GM12874 (cell line): ENCODE data around the gene THEMIS2.

Experiments
- TF ChIP-seq, protein P1 (sequence below): IDR thresholded peaks from 2 replicates; pipeline ENCODE4 v1.5.1; 2011; ENCODE audit warnings: low read depth, mild to moderate bottlenecking, control low read depth, low read length, moderate library complexity; ENCODE audit not compliant: insufficient read depth

THEMIS2 gene

DNA sequence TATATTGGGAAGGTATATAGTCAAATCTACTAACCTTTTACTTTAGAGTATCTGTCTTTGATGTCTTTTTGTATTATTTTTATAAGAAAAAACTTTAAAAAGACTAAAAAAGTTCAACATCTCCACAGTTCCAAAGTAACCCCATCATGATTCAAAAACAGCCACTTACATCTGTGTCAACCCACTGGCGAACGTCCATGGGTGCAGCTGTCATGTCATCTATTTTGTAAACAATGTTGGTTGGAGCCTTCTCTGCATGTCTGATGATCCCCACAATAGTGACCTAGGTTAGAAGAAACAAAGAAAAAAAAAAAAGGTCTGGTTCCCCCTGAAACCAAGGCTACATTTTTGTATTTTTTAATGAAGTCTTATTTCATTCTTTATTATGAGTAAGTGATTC, 34.4 kb downstream of the THEMIS2 start:
- TF ChIP-seq, protein P1, sequence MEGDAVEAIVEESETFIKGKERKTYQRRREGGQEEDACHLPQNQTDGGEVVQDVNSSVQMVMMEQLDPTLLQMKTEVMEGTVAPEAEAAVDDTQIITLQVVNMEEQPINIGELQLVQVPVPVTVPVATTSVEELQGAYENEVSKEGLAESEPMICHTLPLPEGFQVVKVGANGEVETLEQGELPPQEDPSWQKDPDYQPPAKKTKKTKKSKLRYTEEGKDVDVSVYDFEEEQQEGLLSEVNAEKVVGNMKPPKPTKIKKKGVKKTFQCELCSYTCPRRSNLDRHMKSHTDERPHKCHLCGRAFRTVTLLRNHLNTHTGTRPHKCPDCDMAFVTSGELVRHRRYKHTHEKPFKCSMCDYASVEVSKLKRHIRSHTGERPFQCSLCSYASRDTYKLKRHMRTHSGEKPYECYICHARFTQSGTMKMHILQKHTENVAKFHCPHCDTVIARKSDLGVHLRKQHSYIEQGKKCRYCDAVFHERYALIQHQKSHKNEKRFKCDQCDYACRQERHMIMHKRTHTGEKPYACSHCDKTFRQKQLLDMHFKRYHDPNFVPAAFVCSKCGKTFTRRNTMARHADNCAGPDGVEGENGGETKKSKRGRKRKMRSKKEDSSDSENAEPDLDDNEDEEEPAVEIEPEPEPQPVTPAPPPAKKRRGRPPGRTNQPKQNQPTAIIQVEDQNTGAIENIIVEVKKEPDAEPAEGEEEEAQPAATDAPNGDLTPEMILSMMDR: no peak

- TF ChIP-seq, protein P1: no peak
Measured at GRCh38 chr1:27912429-27912828, 40.1 kb downstream of the THEMIS2 start.

- TF ChIP-seq, protein P1: no peak
Measured at GRCh38 chr1:27915082-27915575, 42.8 kb downstream of the THEMIS2 start.

DNA sequence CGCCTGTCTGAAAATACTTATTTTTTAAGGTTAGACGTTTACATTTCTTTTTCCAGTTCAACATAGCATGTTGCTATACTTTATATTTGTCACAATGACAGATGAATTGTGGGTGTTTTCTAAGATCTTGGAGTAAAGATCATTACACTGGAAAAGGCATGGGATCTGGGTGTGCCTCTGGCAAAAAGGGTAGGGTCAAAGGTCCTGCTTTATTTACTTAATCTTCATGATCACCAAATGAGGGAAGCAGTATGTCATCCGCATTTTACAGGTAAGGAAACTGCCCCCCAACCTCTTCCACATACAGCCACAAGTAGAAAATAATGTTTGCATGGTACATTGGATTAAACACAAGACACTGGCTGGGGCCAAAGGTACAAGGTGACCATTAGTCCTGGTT, 49.9 kb downstream of the THEMIS2 start:
- TF ChIP-seq, protein P1: no peak

DNA sequence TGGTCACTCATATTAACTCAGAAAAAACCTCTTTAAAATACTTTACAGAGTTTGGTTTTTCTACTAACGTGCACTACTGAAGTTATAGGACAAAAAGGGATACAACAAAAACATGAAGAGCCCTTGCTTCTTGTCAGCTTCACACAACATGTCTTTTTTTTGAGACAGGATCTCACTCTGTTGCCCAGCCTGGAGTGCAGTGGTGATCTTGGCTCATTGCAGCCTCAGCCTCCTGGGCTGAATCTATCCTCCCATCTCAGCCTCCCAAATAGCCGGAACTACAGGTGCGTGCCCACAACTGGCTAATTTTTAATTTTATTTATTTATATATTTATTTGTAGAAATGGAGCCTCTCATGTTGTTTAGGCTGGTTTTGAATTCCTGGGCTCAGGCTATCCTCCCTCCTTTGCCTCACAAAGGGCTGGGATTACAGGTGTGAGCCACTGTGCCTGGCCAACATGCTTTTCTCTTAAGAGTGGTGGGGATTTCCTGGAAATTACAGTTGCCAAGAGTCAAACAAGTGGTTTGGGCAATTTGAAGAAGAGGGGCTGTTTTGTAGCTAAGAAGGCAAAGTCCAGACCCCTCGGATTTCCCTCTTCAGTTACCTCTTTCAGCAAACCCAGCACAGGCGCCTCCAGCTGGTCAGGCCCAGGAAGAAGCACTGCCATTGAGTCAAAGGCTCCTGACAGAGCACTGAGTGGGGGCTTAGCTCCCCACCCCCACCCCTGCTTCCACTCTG, 56.0 kb downstream of the THEMIS2 start:
- TF ChIP-seq, protein P1: no peak

DNA sequence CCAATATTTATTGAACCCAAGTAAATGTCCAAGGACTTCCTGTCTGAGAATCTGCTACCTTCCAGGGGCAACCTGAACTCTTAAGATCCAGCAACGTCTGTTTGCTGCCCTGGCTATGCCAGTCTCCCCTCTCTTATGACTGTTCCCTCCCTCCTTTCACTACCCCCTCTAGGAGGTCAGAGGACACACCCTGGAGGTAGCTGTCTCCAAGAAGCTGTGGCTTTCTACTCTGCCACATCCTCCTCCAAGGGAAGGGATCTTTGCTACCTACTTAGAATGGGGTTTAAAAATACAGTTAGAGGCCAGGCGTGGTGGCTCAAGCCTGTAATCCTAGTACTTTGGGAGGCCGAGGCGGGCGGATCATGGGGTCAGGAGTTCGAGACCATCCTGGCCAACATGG, 58.8 kb downstream of the THEMIS2 start:
- TF ChIP-seq, protein P1: no peak

GRCh38 chr1:27931759-27932158, 59.4 kb downstream of the THEMIS2 start:
- TF ChIP-seq, protein P1: no peak
